COLO668 (cell line): ENCODE data around the gene PTPRM.

Experiments
- DNase-seq: peaks from one replicate; lab custom pipeline; 2025; ENCODE audit not compliant: unreplicated experiment; lab: John Stamatoyannopoulos, UW

PTPRM gene

GRCh38 chr18:7566567-7567473 is at the start of gene PTPRM:
TSS of gene PTPRM (plus strand) at chr18:7567316. CDS start at chr18:7567819, 503 bp downstream.
- DNase-seq = peak; percentile 88

DNA sequence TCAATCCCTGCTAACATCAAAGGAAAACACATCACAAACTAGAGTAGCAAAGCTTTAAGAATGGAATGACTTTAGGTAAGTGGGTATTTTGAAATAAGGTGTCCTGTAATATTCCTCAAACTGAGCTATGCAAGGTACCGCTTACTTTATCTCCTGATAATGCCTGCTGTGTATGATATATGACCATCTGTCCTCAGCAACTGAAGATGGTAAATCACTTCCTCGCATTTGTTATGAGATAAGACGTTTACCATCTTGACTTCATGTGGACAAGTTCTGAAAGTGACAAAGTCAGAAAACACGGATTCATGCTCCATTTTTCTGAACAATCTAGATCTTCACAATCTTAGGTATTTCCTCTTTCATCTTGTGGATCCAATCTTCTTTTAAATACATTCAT is 49.3 kb upstream of the PTPRM start:
- no peak for DNase-seq

DNA sequence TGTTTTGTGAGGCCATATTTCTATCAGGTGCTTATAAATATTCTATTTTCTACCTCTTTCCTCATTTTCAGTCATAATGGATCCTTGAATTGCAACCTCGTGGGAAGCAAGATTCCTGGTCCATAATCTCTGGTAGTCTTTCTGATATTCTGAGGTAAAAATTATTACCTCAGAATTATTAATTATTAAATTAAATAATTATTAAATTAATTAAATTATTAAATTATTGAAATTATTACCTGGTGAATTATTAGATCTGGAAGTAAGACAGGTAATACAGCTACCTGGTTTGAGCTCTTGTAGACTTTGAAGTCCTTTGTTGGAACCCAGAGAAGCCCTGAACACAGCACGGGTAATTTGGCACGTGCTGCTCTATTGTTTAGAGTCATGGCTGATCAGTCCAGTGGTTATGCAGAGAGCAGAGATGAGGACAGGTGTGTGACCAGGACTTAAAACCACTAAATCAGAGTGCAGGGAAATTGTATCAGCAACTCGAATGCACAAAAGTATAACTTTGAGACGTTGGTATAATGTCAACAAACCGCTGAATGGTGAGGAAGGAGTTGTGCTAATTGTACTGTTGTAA is 46.8 kb upstream of the PTPRM start:
- no peak for DNase-seq

DNA sequence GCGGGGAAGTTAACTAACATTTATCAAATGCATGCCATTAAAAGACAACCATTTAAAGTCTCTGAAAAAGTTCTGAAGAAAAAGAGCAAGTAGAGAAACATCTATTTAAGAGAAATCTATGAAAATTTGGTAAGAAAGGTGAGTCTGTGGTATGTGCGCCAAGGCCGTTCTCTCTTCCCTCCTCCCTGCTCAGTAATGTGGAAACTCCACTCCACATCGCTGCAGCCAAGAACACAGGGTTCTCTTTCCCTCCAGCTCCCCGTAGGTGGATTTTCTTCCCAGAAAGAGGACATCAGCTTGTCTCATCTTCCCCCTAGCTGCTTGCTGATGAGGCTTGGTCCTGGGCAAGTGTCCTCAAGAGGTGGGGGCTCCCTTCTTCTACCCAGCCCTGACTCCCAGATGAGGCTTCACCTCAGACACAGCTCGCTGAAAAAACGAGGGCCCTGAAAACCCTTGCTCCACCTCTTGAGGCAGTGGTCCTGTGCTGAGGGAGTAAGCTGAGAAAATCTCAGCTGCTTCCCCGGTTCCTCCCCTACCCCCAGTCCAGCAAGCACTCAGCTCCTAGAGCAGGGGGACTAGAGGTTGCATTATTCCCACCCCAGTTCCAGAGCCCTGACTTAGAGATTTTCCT is 45.8 kb upstream of the PTPRM start:
- no peak for DNase-seq

GRCh38 chr18:7523772-7524171 is 43.3 kb upstream of the PTPRM start:
- no peak for DNase-seq

DNA sequence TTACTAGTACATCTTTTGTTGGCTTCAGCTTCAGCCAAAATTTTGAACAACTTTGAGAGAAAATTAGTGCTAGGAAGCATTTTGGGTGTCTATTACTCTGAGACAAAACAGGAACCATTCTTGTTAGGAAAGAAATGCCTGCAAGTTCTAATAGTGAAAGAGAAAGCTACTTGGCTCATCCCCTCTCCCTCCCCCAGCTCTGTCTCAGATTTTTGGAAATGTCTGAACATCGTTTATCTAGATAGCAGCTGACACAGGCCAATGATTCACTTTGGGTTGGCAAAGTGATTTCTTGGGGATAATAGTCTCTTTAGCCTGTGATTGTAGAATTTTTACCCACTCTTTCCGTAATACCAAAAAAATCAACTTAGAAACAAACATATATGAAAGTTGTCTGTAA is 42.3 kb upstream of the PTPRM start:
- no peak for DNase-seq

DNA sequence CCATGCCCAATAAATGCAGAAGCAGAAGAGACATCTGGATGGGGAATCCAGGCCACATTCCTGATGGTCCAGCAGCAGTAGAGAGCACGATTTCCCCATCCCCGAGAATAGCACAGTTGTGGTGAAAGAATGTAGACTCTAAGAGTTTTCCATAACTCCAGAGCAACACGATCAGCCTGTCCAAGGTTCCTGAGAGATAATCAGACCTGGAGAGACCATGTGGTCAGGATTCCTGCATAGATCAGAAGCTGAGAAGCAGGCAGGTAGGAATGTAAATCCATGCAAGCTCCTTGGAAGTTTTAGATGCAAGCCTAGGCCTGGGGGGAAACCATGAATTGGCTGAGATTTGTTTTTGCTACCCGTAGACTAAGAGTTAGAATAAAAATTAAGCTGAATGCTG is 34.2 kb upstream of the PTPRM start:
- DNase-seq = no peak

GRCh38 chr18:7535436-7536205 is 31.5 kb upstream of the PTPRM start:
- DNase-seq = no peak

DNA sequence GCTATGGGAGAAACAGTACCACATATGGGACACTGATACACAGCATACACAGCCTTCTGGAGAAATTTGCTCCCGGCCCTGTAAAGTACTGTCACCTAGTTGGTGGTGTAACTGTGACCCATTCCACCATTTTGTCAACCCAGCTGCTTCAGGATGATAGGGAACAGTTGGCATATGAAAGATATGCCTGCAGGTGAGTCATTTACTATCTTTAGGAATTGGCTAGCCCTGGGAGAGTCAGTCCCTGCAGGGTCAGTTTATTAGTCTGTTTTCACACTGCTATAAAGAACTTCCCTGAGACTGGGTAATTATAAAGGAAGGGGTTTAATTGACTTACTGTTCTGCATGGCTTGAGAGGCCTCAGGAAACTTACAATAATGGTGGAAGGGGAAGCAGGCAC is 30.0 kb upstream of the PTPRM start:
- DNase-seq = no peak

DNA sequence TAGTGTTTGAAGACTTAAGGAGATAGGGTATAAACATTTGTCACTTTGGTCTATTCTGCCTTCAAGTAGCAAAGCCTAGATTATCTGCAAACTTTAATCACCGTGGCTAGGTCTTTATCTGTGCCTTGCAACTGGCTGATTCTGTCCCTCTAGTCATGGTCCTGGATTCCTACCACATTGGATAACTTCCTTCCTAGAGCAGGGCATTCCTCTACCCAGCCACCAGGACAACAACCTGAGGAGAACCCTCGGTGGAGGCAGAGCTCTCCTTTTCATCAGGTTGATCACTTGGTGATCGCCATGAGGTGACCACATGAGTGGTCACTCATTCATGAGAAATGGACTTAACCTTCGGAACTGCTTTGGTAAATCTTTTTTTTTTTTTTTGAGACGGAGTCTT is 25.3 kb upstream of the PTPRM start:
- DNase-seq = no peak

DNA sequence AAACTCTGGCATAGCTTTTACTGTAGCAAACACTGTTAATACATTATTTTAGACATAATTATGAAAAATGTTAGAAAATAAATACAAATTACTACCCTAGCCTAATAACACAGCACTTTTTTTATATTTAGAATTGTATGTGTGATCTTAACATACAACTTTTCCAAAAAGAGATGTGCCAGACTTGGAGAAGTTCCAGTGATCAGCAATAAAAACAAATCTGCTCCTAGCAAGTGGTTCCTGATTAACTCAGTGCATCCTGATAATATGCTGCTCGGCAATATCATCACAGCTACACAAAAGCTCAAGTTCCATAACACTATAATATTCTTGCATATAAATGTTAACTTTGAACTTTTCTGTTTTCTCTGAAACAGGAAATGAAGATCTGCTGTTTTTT is 22.4 kb upstream of the PTPRM start:
- no peak for DNase-seq

GRCh38 chr18:7545734-7546133 is 21.4 kb upstream of the PTPRM start:
- DNase-seq = no peak

- no peak for DNase-seq
These were observed 18.9 kb upstream of the PTPRM start for GRCh38 chr18:7548221-7548620.

DNA sequence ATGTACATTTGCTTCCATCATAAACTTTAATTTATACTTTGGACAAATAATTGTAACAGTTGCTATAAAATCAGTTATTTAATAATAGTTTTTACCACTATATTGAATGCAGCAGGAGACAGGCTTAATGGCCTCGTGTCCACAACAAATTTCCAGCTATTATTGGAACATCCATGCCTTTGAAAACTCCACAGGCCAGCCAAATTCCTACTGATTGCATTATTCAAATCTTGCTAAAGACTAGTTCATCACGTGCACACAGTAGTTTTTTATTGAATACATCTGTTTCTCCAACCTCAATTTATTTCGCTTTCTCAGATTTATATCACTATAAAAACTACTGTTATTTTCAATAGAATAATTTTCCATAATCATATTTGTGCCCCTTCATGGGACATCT is 18.4 kb upstream of the PTPRM start:
- no peak for DNase-seq

GRCh38 chr18:7557973-7558372 is 9.1 kb upstream of the PTPRM start:
- no peak for DNase-seq

DNA sequence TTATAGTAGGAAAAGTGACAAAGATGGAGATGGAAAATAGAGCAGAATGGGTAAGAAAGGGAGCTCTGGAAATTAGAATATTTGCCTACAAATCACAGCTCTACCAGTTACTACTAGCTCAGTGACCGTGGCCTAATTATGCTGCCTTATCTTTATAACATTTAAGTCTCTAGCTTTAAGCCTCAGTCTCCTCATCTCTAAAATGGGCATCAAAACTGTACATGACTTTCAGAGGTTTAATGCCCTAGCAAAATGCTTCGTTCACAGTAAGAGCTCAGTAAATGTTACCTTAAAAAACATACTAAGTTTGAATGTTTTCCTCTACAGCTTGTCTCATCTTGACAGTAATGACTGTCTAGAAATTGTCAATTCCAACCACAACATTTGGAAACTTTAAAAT is 8.3 kb upstream of the PTPRM start:
- DNase-seq = no peak

DNA sequence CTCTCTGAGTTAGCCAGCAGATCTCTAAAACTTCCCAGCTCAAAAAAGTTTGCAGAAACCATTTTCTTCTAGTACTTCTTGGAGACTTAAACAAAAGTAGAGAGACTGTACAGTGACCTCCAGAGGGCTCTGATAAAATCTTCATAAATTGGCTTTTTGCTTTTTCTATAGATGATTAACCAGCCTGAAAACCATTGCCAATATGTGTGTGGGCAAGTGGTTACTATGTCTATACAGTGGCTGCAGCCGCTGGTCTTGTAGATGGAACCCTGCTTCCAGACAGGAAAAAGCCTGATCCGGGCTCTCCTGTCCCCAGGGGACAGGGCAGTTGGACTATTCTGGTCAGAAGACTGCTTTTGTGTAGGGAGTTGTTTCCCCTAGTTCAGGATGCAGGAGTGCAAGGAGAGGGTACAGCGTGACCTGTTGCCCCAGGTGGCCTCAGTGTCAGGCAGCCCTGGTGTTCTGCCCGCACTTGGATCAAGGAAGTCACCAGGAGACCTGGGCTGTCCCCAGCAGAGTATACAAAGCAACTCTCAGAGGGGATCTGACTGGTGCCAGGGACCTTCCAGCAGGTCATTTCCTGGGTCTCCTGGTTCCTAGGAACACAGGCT is 7.3 kb upstream of the PTPRM start:
- DNase-seq = no peak

DNA sequence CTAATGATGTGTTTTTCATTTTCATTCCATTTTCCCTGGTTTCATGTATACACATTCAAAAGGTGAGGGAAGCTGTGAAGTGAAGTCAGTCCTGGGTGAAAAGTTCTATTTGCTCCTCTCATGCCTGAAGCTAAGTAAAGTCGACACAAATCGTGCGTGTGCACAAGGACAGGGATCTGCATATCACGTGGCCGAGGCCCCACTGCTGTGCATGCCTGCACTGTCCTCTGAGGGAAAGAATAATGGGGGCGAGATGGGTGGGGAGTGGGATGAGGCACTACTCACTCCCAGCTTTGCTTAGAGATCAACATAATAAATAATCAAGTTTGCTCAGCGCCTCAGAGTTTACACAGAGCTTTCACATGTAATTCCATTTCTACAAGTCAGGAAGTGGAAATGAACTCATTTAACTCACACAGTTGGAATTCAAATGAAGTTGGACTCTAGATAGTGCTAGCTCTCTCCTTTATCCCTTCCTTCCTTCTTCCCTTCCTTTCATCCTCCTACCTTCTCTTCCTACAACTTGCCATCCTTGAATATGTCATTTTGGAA is 5.1 kb upstream of the PTPRM start:
- no peak for DNase-seq

GRCh38 chr18:7562491-7562890 is 4.6 kb upstream of the PTPRM start:
- no peak for DNase-seq

GRCh38 chr18:7565677-7566076 is 1.4 kb upstream of the PTPRM start:
- DNase-seq = no peak

- no peak for DNase-seq
These were observed 911 bp upstream of the PTPRM start for GRCh38 chr18:7566244-7566566.
